GM21360 (cell line): ENCODE results near the gene KCNN3.
A peak's percentile ranks its signal among the peaks of the same experiment; 100 is the strongest.
"Not testable (repeated sequence)": the region's sequence is repeated elsewhere in the genome, so short reads cannot be mapped to it uniquely, and the experiment has no call there.

Experiments used
- ATAC-seq: cut with Tn5 transposase; IDR thresholded peaks from one replicate; pipeline ENCODE4 v1.9.1; 2021; ENCODE audit warnings: mild to moderate bottlenecking, moderate library complexity; ENCODE audit not compliant: unreplicated experiment

Gene KCNN3

DNA sequence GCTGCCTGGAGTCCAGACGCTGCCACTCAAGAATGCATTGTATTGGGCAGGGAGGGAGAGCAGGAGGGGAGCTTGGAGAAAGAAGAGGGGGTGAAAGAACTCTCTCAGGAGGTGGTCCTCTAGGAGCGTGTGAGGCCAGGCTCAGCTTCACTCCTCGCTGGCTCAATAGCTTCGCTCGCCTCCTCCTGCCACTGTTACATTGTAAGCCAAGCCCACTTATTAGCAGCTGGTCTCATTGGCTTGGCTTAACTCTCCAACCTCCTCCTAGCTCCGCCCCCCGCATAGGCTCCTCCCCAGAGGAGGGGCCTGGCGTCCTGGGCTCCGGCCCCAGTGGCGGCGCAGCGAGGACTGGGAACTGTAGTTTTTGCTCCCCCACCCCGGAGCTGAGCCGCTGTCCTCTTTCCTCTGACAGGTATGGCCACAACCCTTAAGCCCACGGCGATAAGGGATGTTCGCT lies at the start of gene KCNN3:
KCNN3 (minus strand) TSS at position 167 of the 457 bp plus-strand sequence. CDS start 317 bp downstream, outside the sequence.
- peak; percentile 88 for ATAC-seq

DNA sequence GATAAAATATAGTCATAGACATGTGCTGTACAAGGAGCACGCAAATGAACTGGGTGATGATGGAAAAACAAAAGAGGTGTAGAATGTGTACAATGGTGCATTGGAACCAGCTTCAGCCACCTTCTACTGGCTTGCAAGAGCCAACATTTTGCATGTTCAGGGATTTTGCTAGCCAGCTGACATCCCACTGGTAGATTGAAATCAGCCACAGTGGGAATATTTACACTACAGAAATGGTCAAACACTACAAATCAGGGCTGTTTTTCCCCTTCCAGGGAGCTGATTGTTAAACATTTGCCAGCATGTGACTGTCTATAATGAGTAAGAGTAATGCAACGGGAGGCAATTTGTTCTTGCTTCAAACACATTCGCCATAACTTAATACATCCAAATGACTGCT lies 43.2 kb upstream of the KCNN3 start:
- ATAC-seq: no peak

DNA sequence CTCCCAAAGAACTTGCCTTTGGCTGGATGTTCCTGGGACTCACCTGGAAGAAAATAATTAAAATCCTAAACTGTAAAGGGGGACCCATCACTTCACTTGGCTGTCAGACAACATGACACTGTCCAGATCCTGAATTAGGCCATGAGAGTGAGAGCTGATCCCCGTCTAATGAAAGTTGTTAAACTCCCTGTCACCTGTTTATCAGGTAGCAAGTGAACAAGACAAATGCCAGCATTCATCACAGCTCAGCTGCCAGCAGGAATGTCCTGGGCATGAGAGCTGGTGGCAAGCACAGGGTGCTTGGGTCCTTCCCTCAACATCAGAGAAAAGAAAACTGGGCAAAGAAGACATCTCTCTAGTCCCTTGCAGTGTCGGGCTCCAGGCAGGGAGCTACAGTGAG lies 42.7 kb upstream of the KCNN3 start:
- no peak for ATAC-seq

- no peak for ATAC-seq
These were observed 41.8 kb upstream of the KCNN3 start for GRCh38 chr1:154911691-154912550.

DNA sequence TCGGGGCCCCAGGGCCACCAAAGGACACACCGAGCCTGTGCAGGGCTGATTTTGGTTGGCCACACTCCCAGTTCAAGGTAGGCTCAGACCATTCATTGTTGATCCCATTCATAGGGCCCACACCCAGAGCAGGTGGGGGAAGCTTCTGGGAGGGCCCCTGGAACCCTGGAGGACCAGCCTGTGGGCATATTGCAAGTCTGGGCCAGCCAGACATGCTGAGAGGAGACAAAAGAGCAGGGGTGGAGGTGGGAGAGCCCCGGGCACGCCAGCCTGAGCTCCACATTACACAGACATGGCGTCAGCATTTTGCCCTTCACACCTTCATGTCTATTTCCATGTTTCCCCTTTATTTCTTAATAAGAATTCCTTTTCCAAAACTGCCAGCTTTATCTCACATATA lies 40.8 kb upstream of the KCNN3 start:
- no peak for ATAC-seq

GRCh38 chr1:154908937-154909336 lies 38.9 kb upstream of the KCNN3 start:
- ATAC-seq: no peak

DNA sequence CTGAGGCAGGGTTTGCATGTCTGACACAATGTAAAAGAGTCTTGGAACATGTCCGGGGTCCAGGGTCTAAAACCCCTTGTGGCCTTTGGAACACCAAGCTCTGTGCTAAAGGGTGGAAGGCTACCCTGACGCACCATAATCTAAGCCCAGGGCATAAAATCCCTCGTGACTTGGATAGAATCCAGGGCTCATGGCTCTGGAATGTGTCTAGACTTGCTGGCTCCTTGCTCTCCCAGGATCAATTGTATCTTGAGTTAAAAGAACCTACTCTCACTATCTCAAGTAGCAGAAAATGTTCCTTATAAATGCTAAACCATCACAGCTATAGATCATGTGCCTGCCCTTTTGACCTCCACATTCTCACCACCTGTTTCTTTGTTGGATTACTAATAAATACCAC lies 38.0 kb upstream of the KCNN3 start:
- ATAC-seq: not testable (repeated sequence)

DNA sequence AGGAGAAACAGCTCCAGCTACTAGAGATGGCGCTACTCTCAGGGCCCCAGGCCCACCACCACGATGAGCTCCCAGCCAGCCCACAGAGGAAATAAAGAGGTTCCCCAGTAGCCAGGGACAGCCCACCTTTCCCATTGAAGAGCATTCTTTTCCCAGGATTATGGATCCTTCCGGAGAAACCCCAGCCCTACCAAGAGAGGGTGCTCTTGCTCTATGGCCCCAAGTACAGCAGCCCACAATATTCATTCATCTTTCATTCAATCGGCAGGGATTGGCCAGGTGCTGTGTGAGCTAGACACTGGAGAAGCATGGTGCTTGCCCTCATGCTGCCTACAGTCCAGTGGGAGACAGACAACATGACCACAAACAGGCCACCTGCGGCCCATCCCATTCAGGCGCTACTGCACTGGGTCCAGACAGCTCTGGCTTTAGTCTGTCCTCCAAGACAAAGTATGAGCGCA lies 36.6 kb upstream of the KCNN3 start:
- no peak for ATAC-seq

DNA sequence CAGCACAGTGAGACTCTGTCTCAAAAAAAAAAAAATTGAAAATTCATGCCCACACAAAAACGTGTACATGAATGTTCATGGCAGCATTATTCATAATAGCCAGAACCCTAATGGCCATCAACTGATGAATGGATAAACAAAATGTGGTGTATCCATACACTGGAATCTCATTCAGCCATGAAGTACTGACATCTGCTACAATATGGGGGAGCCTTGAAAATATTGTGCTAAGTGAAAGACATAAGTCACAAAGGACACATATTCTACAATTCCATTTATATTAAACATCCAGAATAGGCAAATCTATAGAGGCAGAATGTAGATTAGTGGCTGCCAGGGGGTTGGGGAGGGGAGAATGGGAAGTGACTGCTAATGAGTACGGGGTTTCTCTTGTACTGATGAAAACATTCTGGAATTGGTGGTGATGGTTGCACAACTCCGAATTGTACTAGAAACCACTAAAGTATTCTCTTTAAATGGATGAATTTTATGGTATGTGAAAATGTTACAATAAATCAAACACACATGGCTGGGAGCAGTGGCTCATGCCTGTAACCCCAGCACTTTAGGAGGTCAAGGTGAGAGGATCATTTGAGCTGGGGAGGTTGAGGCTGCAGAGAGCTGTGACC lies 33.0 kb upstream of the KCNN3 start:
- no peak for ATAC-seq

DNA sequence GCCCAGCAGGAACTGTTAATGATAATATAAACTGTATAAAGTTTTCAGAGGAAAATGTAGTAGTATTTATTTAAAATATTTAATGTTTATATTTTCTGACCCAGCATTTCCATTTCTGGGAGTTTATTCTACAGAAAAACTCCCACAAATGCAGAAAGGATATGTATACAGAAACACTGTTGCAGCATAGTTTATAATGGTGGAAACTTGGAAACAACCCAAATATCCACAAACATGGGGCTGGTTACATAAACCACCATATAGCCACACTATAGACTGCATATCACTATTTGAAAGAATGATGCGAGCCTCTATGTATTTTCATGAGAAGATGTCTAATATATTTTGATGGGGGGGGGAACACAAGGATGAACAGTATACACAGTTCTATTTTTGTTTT lies 31.5 kb upstream of the KCNN3 start:
- no peak for ATAC-seq

DNA sequence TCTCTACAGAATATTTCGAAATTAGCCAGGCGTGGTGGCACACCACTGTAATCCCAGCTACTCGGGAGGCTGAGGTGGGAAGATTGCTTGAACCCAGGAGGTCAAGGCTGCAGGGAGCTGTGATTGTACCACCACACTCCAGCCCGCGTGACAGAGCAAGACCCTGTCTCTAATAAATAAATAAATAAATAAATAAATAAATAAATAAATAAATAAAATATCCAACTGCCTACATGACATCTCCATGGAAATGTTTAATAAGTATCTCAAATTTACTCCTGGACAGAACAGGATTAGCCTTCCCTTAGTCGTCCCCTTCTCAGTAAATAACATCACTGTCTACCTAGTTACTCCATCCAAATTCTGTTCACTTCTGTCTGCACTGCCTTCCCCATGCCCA lies 29.0 kb upstream of the KCNN3 start:
- ATAC-seq: no peak

GRCh38 chr1:154896771-154897286 lies 26.7 kb upstream of the KCNN3 start:
- no peak for ATAC-seq

DNA sequence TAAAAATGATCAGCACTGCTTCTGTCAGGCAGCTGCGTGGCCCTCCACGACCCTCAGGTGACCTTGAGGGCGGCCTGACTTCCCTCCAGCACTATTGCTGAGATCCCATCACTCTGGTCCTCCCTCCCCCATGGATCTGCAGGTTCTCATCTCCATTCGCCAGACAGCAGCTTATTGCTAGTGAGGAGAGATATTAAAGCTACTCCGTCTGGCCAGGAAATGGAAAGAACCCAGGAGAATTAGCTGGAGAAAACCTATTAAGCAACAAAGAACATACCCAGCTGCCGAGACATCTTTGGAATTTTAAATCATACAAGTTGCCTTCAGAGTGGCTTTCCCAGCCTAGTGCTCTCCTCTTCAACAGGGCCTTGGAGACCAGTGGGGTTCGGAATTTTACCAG lies 25.7 kb upstream of the KCNN3 start:
- no peak for ATAC-seq

DNA sequence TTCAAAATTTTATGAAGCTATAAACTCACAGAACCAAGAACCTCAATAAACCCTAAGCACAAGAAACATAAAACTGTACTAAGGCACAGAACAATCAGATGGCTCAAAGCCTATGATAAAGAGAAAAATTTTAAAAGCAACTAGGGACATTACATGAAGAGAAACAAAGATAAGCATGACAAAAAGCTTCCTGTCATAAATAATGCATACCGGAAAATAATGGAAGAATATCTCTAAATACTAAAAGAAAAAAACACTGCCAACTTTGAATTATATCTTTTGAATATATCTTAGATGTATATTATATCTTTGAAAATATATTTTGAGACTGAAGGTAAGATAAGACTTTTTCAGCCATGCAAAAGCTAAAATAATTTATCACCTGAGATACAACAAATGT lies 21.4 kb upstream of the KCNN3 start:
- no peak for ATAC-seq

- no peak for ATAC-seq
These were observed 18.7 kb upstream of the KCNN3 start for GRCh38 chr1:154888757-154889156.

GRCh38 chr1:154886281-154887015 lies 16.4 kb upstream of the KCNN3 start:
- ATAC-seq: no peak

GRCh38 chr1:154884869-154885701 lies 15.0 kb upstream of the KCNN3 start:
- ATAC-seq: no peak

DNA sequence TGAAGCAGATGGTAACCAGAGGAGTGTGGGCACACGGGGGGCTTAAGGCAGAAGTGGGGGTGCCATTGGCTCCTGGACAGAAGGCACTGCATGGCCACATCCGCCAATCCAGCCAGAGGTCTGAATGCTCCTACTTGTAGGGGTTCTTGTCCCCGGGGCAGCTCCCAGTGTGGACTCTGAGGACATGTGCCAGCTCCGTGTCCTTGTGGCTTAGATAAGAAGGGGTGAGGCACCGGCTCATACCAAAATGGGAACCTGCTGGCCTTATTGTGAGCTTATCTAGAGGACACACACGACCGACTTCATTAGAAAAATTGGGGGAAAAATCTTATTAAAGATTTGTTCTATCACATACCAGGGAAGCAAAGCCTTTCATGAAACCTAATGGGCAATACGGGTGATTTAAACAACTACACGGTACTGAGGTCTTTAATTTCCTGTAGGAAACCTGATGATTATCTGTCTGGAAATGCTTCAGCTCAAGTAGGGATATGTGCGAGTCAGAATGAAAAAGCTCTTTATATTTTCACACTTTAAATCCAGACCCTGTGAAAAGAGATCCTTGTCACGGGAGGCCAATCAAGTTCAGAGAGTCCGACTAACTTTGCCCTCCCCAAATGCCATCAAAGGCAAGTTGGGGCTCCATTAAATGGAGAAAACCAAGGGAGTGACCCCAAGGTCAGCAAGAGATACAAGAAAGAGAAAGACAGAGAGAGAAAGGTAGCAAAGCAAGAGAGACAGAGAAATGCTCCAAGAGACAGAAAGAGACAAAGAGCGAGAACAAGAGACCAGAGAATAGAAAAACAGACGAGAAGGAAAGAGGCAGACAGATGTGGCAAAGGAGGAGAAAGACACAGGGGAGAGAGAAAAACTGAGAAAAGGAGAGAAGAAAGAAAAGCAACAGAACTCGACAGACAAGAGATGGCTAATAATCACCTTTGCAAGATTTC lies 14.1 kb upstream of the KCNN3 start:
- ATAC-seq: no peak

- no peak for ATAC-seq
These were observed 11.9 kb upstream of the KCNN3 start for GRCh38 chr1:154881820-154882535.
